HG02571 (cell line): ENCODE results near the gene LATS1.
"Not testable (repeated sequence)": the region's sequence is repeated elsewhere in the genome, so short reads cannot be mapped to it uniquely, and the experiment has no call there.

ENCODE experiments used
- ATAC-seq: cut with Tn5 transposase; IDR thresholded peaks from one replicate; pipeline ENCODE4 v1.9.1; 2021; ENCODE audit warnings: mild to moderate bottlenecking, moderate library complexity; ENCODE audit not compliant: unreplicated experiment

Gene LATS1

GRCh38 chr6:149729824-149730223 is 11.9 kb upstream of the LATS1 start:
- ATAC-seq = no peak

- ATAC-seq = no peak
Measured at GRCh38 chr6:149728499-149729234, 10.8 kb upstream of the LATS1 start.

- no peak for ATAC-seq
Measured at GRCh38 chr6:149727793-149728498, 10.0 kb upstream of the LATS1 start.

GRCh38 chr6:149725785-149726184 is 7.9 kb upstream of the LATS1 start:
- ATAC-seq = no peak

GRCh38 chr6:149723771-149724417 is 6.0 kb upstream of the LATS1 start:
- ATAC-seq = no peak

- ATAC-seq = no peak
Measured at GRCh38 chr6:149723262-149723661, 5.4 kb upstream of the LATS1 start.

GRCh38 chr6:149719531-149719930 is 1.6 kb upstream of the LATS1 start:
- ATAC-seq = no peak

GRCh38 chr6:149717255-149717587 is 680 bp downstream of the LATS1 start:
- no peak for ATAC-seq

GRCh38 chr6:149716181-149716963 is 1.5 kb downstream of the LATS1 start:
- ATAC-seq = no peak

GRCh38 chr6:149714442-149714841 is 3.5 kb downstream of the LATS1 start:
- no peak for ATAC-seq

- no peak for ATAC-seq
Measured at GRCh38 chr6:149711711-149712110, 6.2 kb downstream of the LATS1 start.

- no peak for ATAC-seq
Measured at GRCh38 chr6:149701714-149702113, 16.2 kb downstream of the LATS1 start.

- no peak for ATAC-seq
Measured at GRCh38 chr6:149699150-149699549, 18.8 kb downstream of the LATS1 start.

- no peak for ATAC-seq
Measured at GRCh38 chr6:149698175-149698574, 19.7 kb downstream of the LATS1 start.

- ATAC-seq = no peak
Measured at GRCh38 chr6:149696901-149697300, 21.0 kb downstream of the LATS1 start.

GRCh38 chr6:149694921-149695320 is 23.0 kb downstream of the LATS1 start:
- no peak for ATAC-seq

GRCh38 chr6:149691201-149691600 is 26.7 kb downstream of the LATS1 start:
- no peak for ATAC-seq

- no peak for ATAC-seq
Measured at GRCh38 chr6:149686230-149686629, 31.7 kb downstream of the LATS1 start.

GRCh38 chr6:149683256-149683859 is 34.5 kb downstream of the LATS1 start:
- no peak for ATAC-seq

GRCh38 chr6:149681845-149682244 is 36.1 kb downstream of the LATS1 start:
- not testable (repeated sequence) for ATAC-seq

GRCh38 chr6:149681209-149681608 is 36.7 kb downstream of the LATS1 start:
- no peak for ATAC-seq
